ENCODE data around the gene GNA14. TPM values are rescaled to one million over a fixed set of nuclear protein-coding genes. Genes with fewer than 3 reads are reported as not detected.

Gene GNA14
- total RNA-seq, 4 donors from 2014 or later: 3.9 to 12.4 (median 8.9) TPM

GRCh38 chr9:77456829-77457437 is 191.2 kb downstream of the GNA14 start:
- Histone ChIP-seq H3K9me3 (no peaks in the 10 kb centered on the region), H3K27me3 (no peaks in the 10 kb centered on the region), H3K36me3 (no peaks in the 10 kb centered on the region), H3K4me3 (no peak overlapping the region), H3K27ac (no peak overlapping the region), H3K4me1 (no peaks in the 10 kb centered on the region)
- TF ChIP-seq POLR2A (IDR thresholded peaks at IDR 0.05) (no peak), CTCF (IDR thresholded peaks at IDR 0.05) (peak; percentile 72 to 92 (median 86))
- DNase-seq: peak; percentile 77 to 95 (median 87)

- Histone ChIP-seq H3K4me3 (no peak overlapping the region), H3K4me1 (no peaks in the 10 kb centered on the region), H3K27me3 (no peaks in the 10 kb centered on the region), H3K9me3 (no peaks in the 10 kb centered on the region), H3K27ac (no peak overlapping the region), H3K36me3 (no peaks in the 10 kb centered on the region)
- TF ChIP-seq POLR2A (IDR thresholded peaks at IDR 0.05): no peak
- peak in 4 of 6 experiments; percentile 51 to 64 (median 60) for TF ChIP-seq CTCF (IDR thresholded peaks at IDR 0.05)
- DNase-seq: peak; percentile 22 to 78 (median 60)
Measured at GRCh38 chr9:77455312-77455927, 192.7 kb downstream of the GNA14 start.

GRCh38 chr9:77454663-77455062 is 193.5 kb downstream of the GNA14 start:
- H3K36me3 ChIP-seq: no peaks in the 10 kb centered on the region
- no peak for DNase-seq
- H3K4me1 ChIP-seq: no peaks in the 10 kb centered on the region
- no peak overlapping the region for H3K27ac ChIP-seq
- no peaks in the 10 kb centered on the region for H3K27me3 ChIP-seq
- TF ChIP-seq CTCF (IDR thresholded peaks at IDR 0.05) (no peak), POLR2A (IDR thresholded peaks at IDR 0.05) (no peak)
- no peaks in the 10 kb centered on the region for H3K9me3 ChIP-seq
- H3K4me3 ChIP-seq: no peak overlapping the region

GRCh38 chr9:77453825-77454647 is 194.1 kb downstream of the GNA14 start:
- H3K9me3 ChIP-seq: no peaks in the 10 kb centered on the region
- no peak overlapping the region for H3K27ac ChIP-seq
- DNase-seq: no peak
- H3K4me3 ChIP-seq: no peak overlapping the region
- no peaks in the 10 kb centered on the region for H3K27me3 ChIP-seq
- H3K4me1 ChIP-seq: no peaks in the 10 kb centered on the region
- H3K36me3 ChIP-seq: no peaks in the 10 kb centered on the region
- TF ChIP-seq CTCF (IDR thresholded peaks at IDR 0.05) (no peak), POLR2A (IDR thresholded peaks at IDR 0.05) (no peak)

- H3K27me3 ChIP-seq: no peaks in the 10 kb centered on the region
- H3K27ac ChIP-seq: no peak overlapping the region
- H3K4me3 ChIP-seq: no peak overlapping the region
- TF ChIP-seq POLR2A (IDR thresholded peaks at IDR 0.05) (no peak), CTCF (IDR thresholded peaks at IDR 0.05) (no peak)
- no peak for DNase-seq
- H3K4me1 ChIP-seq: no peaks in the 10 kb centered on the region
- no peaks in the 10 kb centered on the region for H3K36me3 ChIP-seq
- H3K9me3 ChIP-seq: peaks cover 0 to 3% (median 0%) of the 10 kb centered on the region in 4 donors
Measured at GRCh38 chr9:77451507-77451906, 196.6 kb downstream of the GNA14 start.

Measured in Peyer's patch (tissue), 4 donors.